ENCODE measurements around the gene PHTF2.

Gene PHTF2

DNA sequence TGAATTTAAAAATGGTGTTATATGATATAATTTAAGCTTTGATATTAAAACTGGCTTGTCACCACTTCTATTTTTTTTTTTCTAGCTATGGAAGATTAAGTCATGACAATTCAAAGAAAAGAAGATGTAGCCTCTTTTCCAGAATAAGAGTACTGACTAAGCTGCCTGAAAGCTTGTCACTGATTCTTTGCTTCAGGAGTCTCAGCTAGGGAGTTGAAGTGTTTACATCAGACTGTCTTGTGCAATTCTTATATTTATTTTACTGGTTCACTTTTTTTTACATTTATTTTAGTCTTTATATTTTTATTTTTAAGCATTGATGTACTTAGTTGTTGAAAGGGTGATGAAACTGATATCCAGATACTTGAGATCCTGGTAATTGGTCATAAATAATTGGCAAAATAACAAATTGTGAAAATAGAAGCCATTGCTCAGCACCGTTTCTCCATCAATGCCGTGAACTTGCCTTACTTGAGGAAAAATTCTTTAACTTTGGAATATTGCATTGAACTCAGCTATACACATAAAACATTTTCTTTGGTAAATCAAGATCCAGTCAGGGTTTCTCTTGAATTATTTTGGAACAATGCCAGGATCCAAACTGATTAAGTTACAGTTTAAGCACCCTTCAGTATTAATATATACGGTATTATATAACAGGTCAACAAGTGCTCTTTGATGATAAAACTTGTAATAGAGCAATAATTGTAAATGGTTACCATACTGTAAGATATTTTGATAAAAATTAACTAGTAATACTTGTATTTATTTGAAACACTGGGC lies 156.4 kb downstream of the PHTF2 start:
- Histone ChIP-seq H3K4me3 (no peak overlapping the region), H3K36me3 (replicated peaks) (no peaks in the 10 kb centered on the region; the same call in 1 of the 2 replicates), H3K4me1 (no peaks in the 10 kb centered on the region), H3K27me3 (ENCODE audit: low read depth) (no peaks in the 10 kb centered on the region), H3K9me3 (no peaks in the 10 kb centered on the region)
- no peak for DNase-seq (ENCODE audit: low spot score in 2 of 2)
- in situ Hi-C loops (cut with MboI; ENCODE audit: low sequenced_read_pairs) = no loop called here

DNA sequence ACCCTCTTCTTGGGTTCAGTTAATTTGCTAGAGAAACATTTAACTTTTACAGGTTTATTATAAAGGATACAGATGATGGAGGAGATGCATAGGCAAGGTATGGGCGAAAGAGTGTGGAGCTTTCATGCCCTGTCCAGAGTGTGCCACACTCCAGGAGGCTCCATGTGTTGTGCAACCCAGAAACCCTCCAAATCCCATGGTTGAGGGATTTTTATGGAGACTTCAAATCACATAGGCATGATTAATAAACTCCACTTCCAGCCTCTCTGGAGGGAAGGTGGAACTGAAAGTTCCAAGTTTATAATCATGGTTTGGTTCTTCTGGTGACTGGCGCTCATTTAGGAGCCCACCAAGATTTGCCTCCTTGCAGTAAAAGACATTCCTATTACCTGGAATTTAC lies 159.9 kb downstream of the PHTF2 start:
- no peaks in the 10 kb centered on the region for H3K9me3 ChIP-seq
- no peaks in the 10 kb centered on the region; the same call in 1 of the 2 replicates for H3K36me3 ChIP-seq (replicated peaks)
- in situ Hi-C loops (cut with MboI; ENCODE audit: low sequenced_read_pairs) = no loop called here
- H3K27me3 ChIP-seq (ENCODE audit: low read depth) = no peaks in the 10 kb centered on the region
- H3K4me3 ChIP-seq = no peak overlapping the region
- H3K4me1 ChIP-seq = no peaks in the 10 kb centered on the region
- DNase-seq (ENCODE audit: low spot score in 2 of 2) = no peak

DNA sequence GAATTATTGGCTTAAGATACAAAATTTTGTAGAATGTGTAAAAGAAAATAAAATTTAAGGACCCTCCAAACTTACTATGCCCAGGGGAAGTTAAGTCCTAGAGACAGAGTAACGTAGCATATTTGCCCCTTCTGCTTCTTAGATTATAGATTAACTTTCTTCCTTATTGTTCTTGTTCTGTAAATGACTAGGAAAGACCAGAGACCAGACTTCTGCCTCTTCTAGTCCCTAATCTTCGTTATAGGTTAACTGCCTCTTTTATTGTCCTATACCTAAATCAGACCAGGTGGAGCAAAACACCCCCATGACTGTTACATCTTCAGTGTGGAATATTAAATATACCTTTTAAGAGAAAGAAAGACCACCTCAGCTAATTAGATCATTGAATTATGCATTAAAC lies 160.5 kb downstream of the PHTF2 start:
- Histone ChIP-seq H3K4me1 (no peaks in the 10 kb centered on the region), H3K4me3 (no peak overlapping the region), H3K27me3 (ENCODE audit: low read depth) (no peaks in the 10 kb centered on the region), H3K9me3 (no peaks in the 10 kb centered on the region), H3K36me3 (replicated peaks) (no peaks in the 10 kb centered on the region; the same call in 1 of the 2 replicates)
- DNase-seq (ENCODE audit: low spot score in 2 of 2) = no peak
- in situ Hi-C loops (cut with MboI; ENCODE audit: low sequenced_read_pairs) = no loop called here

DNA sequence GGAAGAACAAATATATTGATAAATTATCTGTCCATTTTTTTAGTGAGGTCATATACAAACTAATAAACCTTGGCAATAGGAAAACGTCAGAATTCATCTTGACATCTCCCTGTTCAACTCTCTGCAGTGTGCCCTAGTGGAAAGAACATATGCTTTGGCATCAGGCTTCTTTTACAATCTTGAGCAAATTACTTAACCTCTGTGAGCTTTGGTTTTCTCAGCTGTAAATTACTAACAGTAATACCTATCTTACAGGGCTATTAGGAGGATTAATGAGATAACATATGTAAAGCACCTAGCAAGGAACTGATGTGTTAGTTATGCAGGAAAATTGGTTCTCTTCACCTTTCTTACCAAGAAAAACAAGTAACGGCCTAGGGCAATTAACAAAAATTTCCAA lies 161.8 kb downstream of the PHTF2 start:
- DNase-seq (ENCODE audit: low spot score in 2 of 2) = no peak
- H3K27me3 ChIP-seq (ENCODE audit: low read depth) = no peaks in the 10 kb centered on the region
- no peaks in the 10 kb centered on the region; the same call in 1 of the 2 replicates for H3K36me3 ChIP-seq (replicated peaks)
- H3K4me3 ChIP-seq = no peak overlapping the region
- in situ Hi-C loops (cut with MboI; ENCODE audit: low sequenced_read_pairs) = no loop called here
- H3K4me1 ChIP-seq = no peaks in the 10 kb centered on the region
- H3K9me3 ChIP-seq = no peaks in the 10 kb centered on the region

DNA sequence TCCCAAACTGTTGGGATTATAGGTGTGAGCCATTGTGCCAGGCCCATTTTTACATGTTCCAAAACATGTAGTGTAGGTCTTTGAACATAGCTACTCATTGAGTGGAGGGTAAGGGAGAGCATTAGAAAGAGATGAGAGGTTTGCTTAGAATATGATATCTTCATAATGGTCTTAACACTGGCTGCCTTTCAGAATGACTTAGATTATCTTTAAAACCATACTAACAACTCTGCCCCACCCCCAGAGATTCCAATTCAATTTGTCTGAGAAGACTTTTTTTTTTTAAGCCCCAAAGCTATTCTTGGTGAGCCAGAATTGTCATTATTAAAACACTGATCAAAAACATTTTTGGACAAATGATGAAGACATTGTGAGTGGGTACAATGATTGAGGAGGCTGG lies 168.9 kb downstream of the PHTF2 start:
- no peaks in the 10 kb centered on the region for H3K36me3 ChIP-seq (replicated peaks)
- H3K4me1 ChIP-seq = no peaks in the 10 kb centered on the region
- no peak for DNase-seq (ENCODE audit: low spot score in 2 of 2)
- no peaks in the 10 kb centered on the region for H3K9me3 ChIP-seq
- in situ Hi-C loops (cut with MboI; ENCODE audit: low sequenced_read_pairs) = no loop called here
- H3K4me3 ChIP-seq = no peak overlapping the region
- no peaks in the 10 kb centered on the region for H3K27me3 ChIP-seq (ENCODE audit: low read depth)

DNA sequence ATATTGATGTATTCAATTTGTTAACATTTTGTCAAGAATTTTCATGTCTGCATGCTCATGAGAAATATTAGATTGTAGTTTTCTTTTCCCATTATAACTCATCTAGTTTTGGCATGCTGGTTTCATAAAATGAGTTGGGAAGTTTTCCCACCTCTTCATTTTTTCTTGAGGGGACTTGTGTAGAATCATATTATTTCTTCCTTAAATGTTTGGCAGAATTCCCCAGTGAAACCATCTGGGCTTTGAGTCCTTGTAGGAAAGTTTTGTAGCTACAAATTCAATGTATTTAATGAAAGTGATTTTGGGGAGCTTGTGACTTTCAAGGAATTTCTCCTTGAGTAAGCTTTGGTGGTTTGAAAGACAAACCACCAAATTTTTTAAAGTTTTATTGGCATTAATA lies 173.2 kb downstream of the PHTF2 start:
- no peak for DNase-seq (ENCODE audit: low spot score in 2 of 2)
- Histone ChIP-seq H3K36me3 (replicated peaks) (no peaks in the 10 kb centered on the region), H3K4me1 (no peaks in the 10 kb centered on the region), H3K9me3 (no peaks in the 10 kb centered on the region), H3K4me3 (no peak overlapping the region), H3K27me3 (ENCODE audit: low read depth) (no peaks in the 10 kb centered on the region)
- in situ Hi-C loops (cut with MboI; ENCODE audit: low sequenced_read_pairs) = no loop called here

DNA sequence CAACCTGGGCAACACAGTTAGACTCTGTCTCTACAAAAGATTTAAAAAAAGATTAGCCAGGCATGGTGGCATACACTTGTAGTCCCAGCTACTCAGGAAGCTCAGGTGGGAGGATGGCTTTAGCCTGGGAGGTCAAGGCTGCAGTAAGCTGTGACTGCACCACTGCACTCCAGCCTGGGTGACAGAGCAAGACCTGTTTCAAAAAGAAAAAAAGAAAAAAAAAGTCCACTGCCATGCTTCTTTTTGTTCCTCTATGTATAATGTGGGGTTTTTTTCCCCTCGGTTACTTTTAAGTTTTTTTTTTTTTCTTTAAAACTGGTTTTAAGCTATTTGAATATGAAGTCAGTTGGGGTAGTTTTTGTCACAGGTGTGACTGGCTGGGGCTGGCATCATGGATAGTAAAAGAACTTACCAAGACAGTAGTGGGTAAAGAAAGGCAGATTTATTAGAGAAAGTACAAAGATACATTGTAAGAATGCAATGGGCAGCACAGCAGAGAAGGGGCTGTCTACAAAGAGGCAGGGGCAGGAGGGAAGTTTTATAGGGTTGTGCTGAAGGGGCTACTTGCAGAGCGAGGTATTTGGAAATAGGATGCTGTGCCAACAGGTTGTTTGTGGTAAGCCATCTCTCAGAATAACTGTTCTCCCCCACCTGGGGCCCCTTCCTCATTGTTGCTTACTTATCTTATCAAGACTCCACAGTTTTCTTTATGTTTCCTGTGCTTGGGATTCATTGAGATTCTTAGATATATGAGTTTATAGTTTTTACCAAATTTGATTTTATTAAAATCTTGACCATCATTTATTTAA lies 177.3 kb downstream of the PHTF2 start:
- in situ Hi-C loops (cut with MboI; ENCODE audit: low sequenced_read_pairs) = no loop called here
- Histone ChIP-seq H3K27me3 (ENCODE audit: low read depth) (no peaks in the 10 kb centered on the region), H3K4me1 (no peaks in the 10 kb centered on the region)

DNA sequence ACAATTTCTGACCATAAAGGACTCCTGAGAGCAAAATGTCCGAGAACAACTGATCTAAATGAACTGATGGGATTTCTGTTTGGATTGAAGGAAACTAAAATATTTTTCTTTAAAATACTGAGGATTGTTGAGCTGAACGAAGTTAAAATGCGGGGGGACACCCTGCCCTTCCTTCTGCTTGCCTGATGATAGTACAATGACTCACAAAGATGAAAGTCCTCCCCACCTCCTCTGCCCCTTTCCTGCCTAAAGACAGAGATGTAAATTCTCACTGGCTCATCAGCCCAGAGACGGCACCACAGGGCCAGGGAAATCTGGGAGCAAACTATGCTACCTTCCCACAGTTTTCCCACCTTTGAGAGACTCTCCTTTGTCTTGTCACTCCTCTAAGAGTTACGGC lies 180.6 kb downstream of the PHTF2 start:
- Histone ChIP-seq H3K27me3 (ENCODE audit: low read depth) (no peaks in the 10 kb centered on the region), H3K36me3 (replicated peaks) (no peaks in the 10 kb centered on the region), H3K9me3 (no peaks in the 10 kb centered on the region), H3K4me3 (no peak overlapping the region), H3K4me1 (no peaks in the 10 kb centered on the region)
- in situ Hi-C loops (cut with MboI; ENCODE audit: low sequenced_read_pairs) = no loop called here
- no peak for DNase-seq (ENCODE audit: low spot score in 2 of 2)

More for the DNA sequence above, 177.3 kb downstream of the PHTF2 start:
- DNase-seq (ENCODE audit: low spot score in 2 of 2) = no peak
- H3K9me3 ChIP-seq = no peaks in the 10 kb centered on the region
- H3K36me3 ChIP-seq (replicated peaks) = no peaks in the 10 kb centered on the region
- no peak overlapping the region for H3K4me3 ChIP-seq

DNA sequence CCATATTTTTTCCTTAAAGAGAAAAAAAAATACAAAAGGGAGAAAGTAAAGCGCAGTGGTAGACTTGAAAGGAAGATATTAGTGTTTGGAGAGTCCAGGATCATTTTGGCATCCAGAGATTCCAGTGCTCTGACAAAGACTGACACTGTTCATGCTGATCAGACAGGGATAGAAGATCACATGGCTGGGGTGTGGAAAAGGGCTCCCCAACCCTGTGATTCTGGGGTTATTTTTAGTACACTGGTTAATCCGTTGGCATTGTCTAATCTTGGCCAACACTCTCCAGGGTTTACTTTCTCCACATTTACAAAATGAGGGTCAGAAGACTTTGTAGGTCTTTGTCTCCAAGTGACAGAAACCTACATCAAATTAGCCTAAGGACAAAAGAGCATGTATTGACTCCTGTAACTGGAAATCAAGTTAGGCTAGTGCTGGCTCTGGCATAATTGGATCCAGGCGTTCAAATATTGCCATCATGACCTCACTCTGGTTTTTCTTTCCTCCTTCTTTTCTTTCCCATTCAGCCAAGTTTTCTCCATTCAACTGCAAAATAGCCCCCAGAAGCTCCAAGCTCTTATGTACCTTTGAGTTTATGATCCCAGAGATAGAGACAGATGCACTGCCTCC lies 181.6 kb downstream of the PHTF2 start:
- Histone ChIP-seq H3K27me3 (ENCODE audit: low read depth) (no peaks in the 10 kb centered on the region), H3K36me3 (replicated peaks) (no peaks in the 10 kb centered on the region), H3K4me1 (no peaks in the 10 kb centered on the region), H3K4me3 (no peak overlapping the region), H3K9me3 (no peaks in the 10 kb centered on the region)
- in situ Hi-C loops (cut with MboI; ENCODE audit: low sequenced_read_pairs) = no loop called here
- no peak for DNase-seq (ENCODE audit: low spot score in 2 of 2)

DNA sequence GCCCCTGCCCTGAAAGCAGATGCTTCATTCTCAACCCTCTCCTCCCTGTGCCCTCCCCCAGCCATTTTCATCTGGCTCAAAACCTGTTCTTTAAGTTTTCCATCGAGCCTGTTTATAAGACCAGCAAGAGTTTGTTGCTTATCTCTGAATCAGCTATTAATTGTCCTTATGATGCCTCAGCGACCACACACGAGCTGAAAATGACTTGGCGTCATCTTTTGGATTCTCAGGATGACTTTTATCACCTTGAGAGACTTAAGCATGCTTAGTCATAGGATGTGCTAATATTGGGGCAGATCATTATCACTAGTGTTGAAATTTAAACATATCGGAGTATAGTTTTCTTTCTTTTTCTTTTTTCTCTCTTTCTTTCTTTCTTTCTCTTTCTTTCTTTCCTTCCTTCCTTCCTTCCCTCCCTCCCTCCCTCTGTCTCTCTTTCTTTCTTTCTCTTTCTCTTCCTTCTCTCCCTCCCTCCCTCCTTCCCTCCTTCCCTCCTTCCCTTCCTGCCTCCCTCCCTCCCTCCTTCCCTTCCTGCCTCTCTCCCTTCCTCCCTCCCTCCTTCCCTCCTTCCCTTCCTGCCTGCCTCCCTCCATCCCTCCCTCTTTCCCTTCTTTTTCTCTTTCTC lies 184.5 kb downstream of the PHTF2 start:
- H3K9me3 ChIP-seq = no peaks in the 10 kb centered on the region
- no peak for DNase-seq (ENCODE audit: low spot score in 2 of 2)
- H3K4me1 ChIP-seq = no peaks in the 10 kb centered on the region
- H3K4me3 ChIP-seq = no peak overlapping the region
- no peaks in the 10 kb centered on the region for H3K27me3 ChIP-seq (ENCODE audit: low read depth)
- no peaks in the 10 kb centered on the region for H3K36me3 ChIP-seq (replicated peaks)
- in situ Hi-C loops (cut with MboI; ENCODE audit: low sequenced_read_pairs) = no loop called here

DNA sequence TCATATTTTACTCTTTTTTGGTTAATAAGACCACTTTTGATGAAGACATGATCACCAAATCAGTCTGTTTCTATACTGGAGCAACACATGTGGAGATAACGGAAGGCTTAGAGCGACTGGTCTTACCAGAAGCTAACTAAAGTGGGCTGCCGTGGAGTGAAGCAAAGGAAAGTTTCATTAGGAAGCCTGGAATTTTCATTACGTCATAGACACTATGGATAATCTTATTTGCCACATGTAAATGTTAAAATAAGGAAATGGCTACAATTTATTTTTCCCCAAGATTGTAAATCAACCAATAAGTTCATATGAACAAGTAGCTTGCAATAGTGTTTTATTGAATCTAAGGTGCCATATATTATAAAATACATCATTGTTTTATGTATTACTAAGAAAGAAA lies 185.4 kb downstream of the PHTF2 start:
- DNase-seq (ENCODE audit: low spot score in 2 of 2) = no peak
- in situ Hi-C loops (cut with MboI; ENCODE audit: low sequenced_read_pairs) = no loop called here
- Histone ChIP-seq H3K4me1 (no peaks in the 10 kb centered on the region), H3K27me3 (ENCODE audit: low read depth) (no peaks in the 10 kb centered on the region), H3K36me3 (replicated peaks) (no peaks in the 10 kb centered on the region), H3K4me3 (no peak overlapping the region), H3K9me3 (no peaks in the 10 kb centered on the region)

DNA sequence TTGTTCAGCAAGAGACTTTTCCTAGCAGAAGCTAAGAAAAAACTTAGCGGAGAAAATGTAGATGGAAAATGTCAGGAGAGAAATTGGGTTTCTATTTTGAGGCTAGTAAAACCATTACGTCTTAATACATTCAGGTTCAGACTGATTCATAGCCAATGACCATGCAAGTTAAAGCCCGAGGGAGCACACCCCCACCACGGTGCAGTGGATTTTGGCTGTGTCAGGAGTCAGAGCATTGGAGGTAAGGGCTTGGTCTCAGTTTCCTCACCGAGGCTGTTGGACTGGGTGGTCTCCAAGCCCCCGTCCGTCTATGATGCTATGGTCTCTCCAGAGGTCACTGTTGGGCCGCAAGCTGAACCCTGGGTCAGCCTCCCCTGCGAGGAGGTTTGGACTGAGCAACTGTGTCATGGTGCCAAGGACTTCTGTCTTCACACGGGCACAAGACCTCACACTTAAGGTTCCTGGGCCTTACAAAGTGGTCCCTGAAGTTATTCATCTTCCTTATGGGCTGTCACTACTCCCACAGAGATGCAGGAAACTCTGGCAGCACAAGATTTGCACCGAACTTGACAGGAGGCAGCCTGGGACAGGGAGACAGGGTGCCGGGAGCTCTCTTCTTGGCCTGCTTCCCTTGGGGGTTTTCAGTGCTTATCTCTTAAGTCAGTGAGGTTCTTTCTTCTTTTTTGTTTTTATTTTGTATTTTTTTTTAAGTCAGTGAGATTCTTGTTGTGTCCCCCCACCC lies 186.8 kb downstream of the PHTF2 start:
- H3K36me3 ChIP-seq (replicated peaks) = no peaks in the 10 kb centered on the region
- no peaks in the 10 kb centered on the region for H3K9me3 ChIP-seq
- no peak overlapping the region for H3K4me3 ChIP-seq
- H3K27me3 ChIP-seq (ENCODE audit: low read depth) = no peaks in the 10 kb centered on the region
- in situ Hi-C loops (cut with MboI; ENCODE audit: low sequenced_read_pairs) = no loop called here
- no peaks in the 10 kb centered on the region for H3K4me1 ChIP-seq
- DNase-seq (ENCODE audit: low spot score in 2 of 2) = no peak

DNA sequence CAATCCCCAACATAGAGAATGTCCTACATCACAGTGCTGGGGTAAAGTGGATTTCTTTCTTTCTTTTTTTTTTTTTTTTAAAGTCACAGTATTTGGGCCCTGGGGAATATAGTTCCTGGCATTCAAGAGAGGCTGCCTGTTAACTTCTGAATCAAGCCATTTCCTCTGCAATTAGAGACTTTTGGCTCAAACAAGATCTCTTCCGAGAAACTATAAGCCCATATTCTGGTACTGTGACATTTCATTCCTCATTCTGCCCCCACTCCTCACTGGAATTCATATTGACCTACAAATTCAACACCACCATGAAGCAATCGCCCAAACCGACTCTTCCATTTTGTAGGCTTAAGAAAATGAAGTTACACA lies 187.4 kb downstream of the PHTF2 start:
- no peaks in the 10 kb centered on the region for H3K36me3 ChIP-seq (replicated peaks)

More for the DNA sequence above, 187.4 kb downstream of the PHTF2 start:
- Histone ChIP-seq H3K4me3 (no peak overlapping the region), H3K4me1 (no peaks in the 10 kb centered on the region), H3K27me3 (ENCODE audit: low read depth) (no peaks in the 10 kb centered on the region), H3K9me3 (no peaks in the 10 kb centered on the region)
- in situ Hi-C loops (cut with MboI; ENCODE audit: low sequenced_read_pairs) = no loop called here
- no peak for DNase-seq (ENCODE audit: low spot score in 2 of 2)
